ENCODE measurements around the gene LRCH4. TPM values are rescaled to one million over a fixed set of nuclear protein-coding genes. Genes with fewer than 3 reads are reported as not detected.
"Not testable (repeated sequence)": the region's sequence is repeated elsewhere in the genome, so short reads cannot be mapped to it uniquely, and the experiment has no call there.

LRCH4 gene
- total RNA-seq, 1 donor from 2014 or later = 5.1 TPM

DNA sequence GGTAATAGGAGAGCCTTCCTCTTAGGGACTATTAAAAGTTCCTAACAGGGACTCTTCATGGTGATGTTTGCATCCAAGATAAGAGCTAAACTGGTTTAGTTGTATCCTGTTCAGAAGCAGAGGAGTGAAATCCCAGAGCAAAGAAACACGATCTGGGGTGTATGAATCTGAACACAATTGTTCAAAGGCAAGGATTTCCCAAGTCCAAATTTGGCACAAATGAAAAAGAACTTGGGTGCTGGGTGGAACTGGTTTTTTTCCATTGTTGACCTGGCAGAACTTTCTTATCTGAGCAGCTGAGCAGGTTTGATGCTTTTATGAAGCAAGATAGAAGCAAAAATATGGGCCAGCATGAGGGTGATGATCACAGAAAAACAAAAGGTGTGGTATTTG is 41.0 kb downstream of the LRCH4 start:
- DNase-seq (ENCODE audit: low read depth in 2 of 2) = peak in 1 of 2 donors; percentile 37

DNA sequence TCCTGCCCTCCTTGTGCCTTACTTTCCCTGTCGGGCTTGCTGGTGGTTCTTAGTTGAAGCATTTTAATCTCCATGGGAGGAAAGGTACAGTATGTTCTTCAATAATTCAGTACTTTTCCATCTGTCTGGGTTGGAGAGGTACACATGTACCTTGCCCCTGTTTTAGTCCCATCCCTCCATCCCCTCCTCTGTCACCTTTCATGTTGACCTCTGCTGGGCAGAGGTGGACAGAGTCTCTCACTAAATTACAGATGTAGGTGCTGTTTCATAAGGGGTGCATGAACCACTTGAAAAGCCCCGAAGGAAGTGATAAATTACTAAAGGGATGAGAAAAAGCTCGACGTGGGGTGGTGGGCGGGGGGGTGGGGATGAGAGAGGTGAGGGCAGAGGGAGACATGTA is 41.5 kb downstream of the LRCH4 start:
- no peak for DNase-seq (ENCODE audit: low read depth in 2 of 2)

DNA sequence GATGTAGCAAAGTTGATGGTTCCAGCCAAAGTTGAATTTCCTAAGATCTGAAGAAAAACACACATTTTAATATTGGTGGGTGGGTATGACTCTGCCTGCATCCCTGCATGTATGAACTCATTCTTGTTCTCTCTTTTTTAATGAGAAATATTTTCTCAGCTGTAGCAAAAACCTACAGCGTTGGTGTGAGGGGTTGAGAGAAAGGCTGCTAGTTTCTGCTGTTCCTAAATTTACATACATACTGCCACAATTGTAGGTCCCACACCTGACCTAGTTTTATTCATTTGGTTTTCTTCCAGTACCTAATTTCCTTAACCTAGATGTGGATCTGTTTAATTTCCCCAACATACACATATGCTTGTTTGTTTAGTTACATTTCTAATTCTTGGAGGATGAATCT is 42.3 kb downstream of the LRCH4 start:
- DNase-seq (ENCODE audit: low read depth in 2 of 2) = no peak

DNA sequence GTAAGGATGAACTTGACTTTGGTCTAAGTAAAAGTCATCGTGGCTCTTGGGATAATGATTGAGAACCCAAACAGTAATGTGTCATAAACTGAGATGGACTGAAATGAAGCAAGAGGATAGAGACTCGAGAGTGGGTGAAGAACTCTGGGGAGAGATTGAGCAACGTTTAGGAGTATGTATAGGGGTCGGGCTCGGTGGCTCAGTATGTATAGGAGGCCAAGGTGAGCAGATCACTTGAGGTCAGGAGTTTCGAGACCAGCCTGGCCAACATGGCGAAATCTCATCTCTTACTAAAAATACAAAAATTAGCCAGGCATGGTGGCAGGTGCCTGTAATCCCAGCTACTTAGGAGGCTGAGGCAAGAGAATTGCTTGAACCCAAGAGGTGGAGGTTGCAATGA is 44.6 kb downstream of the LRCH4 start:
- DNase-seq (ENCODE audit: low read depth in 2 of 2) = not testable (repeated sequence)

DNA sequence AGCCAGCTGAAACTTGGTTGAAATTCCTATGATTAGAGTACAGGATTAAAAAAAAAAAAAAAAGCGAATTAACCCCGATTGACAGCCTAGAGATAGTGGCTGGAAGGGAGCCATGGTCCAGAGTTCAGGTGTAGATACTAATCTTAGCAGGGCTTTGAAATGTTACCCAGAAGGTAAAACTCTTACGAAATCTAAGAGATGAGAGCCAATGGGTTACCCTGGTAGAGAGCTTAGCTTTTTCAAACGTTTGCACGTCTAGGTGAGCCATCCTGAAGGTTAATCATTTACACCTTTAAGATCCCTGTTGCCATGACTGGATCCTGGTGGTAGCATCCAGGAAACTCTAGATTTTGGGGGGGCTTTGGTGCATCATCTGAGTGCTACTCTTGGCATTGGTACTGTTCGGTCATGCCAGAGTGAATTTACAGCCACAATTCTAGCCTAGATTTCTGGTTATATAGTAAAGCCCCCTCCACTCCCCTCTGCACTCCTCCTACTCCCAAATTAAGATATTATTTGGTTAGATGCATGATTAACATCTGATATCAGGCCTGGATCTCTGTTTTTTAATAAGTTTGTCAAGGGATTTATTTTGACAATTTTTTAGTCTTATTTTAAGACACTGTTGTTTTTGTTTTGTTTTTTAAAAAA is 45.7 kb downstream of the LRCH4 start:
- DNase-seq (ENCODE audit: low read depth in 2 of 2) = no peak

DNA sequence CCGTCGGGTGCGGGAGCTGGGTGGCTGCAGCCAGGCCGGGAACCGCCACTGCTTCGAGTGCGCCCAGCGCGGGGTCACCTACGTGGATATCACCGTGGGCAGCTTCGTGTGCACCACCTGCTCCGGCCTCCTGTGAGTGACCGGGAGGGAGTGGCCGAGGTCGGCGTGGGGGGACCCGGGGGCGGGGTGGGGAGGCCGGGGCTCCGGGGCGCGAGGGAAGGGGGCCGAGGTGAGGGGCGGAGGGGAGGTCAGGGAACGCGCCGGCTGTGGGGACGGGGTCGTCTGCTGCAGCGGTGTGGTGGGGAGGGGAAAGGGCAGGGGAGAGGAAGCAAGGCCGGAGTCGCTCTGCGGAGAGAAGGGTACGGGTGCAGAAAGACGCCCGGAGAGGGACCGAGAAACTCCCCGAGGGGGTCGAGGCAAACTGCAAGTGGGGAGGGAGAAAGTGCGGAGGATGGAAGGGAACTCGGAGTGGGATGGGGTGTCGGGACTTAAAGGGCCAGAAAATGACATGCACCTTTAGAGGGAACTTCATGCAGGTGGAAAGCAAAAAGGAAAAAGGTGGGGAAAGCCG is 46.4 kb downstream of the LRCH4 start:
- no peak for DNase-seq (ENCODE audit: low read depth in 2 of 2)

DNA sequence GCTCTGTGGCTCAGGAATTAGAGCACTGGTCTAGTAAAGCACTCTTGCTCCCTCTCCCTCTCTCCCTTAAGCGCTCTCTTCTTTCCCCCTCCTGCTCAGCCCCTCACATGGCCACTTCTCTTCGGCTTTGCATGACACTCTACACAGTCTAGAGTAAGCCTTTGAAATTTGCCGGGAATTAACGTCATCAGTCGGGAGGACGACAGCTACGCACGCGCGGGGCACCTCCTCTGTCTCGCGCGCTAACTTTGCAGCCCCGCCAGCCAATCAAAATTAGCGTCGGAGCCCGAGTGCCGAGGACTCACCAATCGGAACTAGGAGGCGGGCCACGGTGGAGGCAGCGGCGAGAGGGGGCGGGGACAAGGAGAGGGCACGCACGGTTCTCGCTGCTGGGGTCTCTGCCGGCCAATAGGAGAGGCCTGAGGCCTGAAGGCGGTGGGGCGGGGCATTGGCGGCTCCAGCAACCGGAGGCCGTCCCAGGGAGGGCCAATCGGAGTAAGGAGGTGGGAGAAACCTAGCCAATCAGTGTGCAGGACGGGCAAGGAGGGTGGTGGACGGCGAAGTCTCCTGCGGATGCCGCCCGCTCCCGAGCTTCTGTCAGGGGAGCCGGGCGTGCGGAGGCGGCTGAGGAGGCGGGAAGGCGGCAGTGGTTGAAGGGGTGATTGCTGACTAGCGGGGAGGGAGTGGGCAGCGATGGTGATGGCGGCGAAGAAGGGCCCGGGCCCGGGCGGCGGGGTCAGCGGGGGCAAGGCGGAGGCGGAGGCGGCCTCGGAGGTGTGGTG is 47.1 kb downstream of the LRCH4 start, which contains the start of gene AGFG2:
AGFG2 (plus strand) TSS at position 550 of the 782 bp plus-strand sequence; CDS start at position 694, 144 bp downstream.
- DNase-seq (ENCODE audit: low read depth in 2 of 2) = peak; percentile 98 to 100

DNA sequence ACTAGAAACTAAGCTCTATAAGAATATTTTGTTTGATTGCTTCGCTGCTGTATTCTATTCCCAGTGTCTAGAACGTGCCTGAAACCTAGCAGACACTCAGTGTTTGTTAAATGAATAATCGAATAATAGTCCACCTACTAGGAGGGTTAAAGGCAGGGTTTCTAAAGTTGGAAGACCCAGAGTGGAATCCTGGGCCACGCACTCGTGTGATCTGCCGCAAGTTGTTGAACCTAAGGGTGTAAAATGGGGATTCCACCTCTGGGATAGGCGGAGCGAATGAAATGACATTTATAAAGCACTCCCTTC is 47.6 kb downstream of the LRCH4 start:
- DNase-seq (ENCODE audit: low read depth in 2 of 2) = no peak

DNA sequence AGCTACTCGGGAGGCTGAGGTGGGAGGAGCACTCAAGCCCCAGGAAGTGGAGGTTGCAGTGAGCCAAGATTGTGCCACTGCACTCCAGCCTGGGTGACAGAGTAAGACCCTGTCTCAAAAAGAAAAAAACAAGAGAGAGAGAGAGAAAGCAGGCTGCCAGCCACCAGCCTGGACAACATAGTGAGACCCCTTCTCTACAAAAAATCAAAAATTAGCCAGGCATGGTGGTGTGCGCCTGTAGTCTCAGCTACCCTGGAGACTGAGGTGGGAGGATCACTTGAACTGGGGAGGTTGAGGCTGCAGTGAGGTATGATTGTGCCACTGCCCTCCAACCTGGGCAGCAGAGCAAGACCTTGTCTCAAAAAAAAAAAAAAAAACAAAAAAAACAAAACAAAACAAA is 49.2 kb downstream of the LRCH4 start:
- DNase-seq (ENCODE audit: low read depth in 2 of 2) = not testable (repeated sequence)

DNA sequence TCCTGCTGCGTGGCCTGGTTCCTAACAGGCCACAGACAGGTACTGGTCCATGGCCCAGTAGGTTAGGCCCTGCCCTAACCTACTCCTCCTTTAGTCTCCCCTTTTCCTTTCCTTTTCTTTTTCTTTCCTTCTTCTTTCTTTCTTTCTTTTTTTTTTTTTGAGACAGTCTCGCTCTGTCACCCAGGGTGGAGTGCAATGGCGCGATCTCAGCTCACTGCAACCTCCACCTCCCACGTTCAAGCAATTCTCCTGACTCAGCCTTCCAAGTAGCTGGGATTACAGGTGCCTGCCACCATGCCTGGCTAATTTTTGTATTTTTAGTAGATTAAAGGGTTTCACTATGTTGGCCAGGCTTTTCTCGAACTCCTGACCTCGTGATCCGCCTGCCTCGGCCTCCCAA is 49.9 kb downstream of the LRCH4 start:
- not testable (repeated sequence) for DNase-seq (ENCODE audit: low read depth in 2 of 2)

DNA sequence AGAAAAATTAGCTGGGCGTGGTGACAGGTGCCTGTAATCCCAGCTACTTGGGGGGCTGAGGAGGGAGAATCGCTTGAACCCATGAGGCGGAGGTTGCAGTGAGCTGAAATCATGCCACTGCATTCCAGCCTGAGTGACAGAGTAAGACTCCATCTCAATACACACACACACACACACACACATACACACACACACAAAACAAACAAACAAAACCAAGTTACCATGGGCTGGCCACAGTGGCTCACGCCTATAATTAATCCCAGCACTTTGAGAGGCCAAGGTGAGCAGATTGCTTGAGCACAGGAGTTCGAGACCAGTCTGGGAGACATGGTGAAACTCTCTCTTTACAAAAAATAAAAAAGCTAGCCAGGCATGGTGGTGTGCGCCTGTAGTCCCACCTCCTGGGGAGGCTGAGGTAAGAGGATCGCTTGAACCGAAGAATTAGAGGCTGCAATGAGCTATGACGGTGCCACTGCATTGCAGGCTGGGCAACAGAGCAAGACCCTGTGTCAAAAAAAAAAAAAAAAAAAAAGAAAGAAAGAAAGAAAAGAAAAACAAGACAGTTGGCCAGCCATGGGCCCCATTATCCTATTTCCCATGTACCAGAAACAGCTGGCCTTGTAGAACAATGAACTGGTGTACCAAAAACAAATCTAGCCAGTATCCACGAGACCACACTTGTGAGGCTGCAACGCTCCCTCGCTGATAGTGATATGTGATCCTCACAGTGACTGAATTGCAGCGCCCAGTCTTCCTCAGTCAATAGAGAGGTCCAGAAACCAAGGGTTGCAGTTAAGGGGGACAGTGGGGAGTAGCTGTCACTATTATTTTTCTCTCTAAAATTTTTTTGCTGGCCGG is 53.5 kb downstream of the LRCH4 start:
- no peak for DNase-seq (ENCODE audit: low read depth in 2 of 2)

DNA sequence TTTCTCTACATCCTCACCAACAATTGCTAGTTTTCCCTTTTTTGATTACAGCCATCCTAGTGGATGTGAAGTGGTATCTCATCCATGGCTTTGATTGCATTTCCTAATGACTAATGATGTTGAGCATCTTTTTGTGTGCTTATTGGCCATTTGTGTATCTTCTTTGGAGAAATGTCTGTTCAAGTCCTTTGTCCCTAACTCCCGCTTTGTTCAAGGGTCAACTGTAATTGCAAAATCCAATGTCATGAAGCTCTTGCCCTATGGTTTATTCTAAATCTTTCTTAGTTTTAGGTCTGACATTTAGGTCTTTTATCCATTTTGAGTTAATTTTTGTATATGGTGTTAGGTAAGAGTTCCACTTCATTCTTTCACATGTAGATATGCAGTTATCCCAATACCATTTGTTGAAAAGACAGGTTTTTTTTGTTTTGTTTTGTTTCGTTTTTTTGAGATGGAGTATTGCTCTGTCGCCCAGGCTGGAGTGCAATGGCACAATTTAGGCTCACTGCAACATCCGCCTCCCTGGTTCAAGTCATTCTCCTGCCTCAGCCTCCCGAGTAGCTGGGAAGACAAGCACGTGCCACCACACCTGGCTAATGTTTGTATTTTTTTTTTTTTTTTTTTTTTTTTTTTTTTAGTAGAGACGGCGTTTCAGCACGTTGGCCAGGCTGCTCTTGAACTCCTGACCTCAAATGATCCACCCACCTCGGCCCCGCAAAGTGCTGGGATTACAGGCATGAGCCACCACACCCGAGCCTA is 57.6 kb downstream of the LRCH4 start:
- DNase-seq (ENCODE audit: low read depth in 2 of 2) = not testable (repeated sequence)

Other genes starting within 250 kb of the LRCH4 start
- 4.1 and 10.2 TPM in 2 replicates for gene PILRB, start 228.0 kb downstream of the LRCH4 start, total RNA-seq
- 0.13 TPM in 1 of 2 replicates, not detected in the other for gene PILRA, start 212.6 kb downstream of the LRCH4 start, total RNA-seq
- gene ZCWPW1, start 157.4 kb downstream of the LRCH4 start, total RNA-seq = 0.76 and 0.77 TPM in 2 replicates
- gene MEPCE, start 156.3 kb downstream of the LRCH4 start, total RNA-seq = 32.2 and 49.6 TPM in 2 replicates
- gene PPP1R35, start 149.6 kb downstream of the LRCH4 start, total RNA-seq = 10.1 and 11.6 TPM in 2 replicates
- gene SPACDR, start 121.9 kb downstream of the LRCH4 start, total RNA-seq = 0.39 and 0.76 TPM in 2 replicates
- gene TSC22D4, start 106.9 kb downstream of the LRCH4 start, total RNA-seq = 18.5 and 37.6 TPM in 2 replicates
- gene NYAP1, start 102.2 kb downstream of the LRCH4 start, total RNA-seq = 2.1 and 3.9 TPM in 2 replicates
- 28.5 and 51.7 TPM in 2 replicates for gene AGFG2, start 46.9 kb downstream of the LRCH4 start, total RNA-seq
- gene SAP25, start 12.2 kb downstream of the LRCH4 start, total RNA-seq = 0.13 TPM in 1 of 2 replicates, not detected in the other
- 0.13 and 0.25 TPM in 2 replicates for gene FBXO24, start 199 bp upstream of the LRCH4 start, total RNA-seq
- 0.13 and 0.51 TPM in 2 replicates for gene PCOLCE, start 16.2 kb upstream of the LRCH4 start, total RNA-seq
- 6.7 and 6.8 TPM in 2 replicates for gene MOSPD3, start 26.4 kb upstream of the LRCH4 start, total RNA-seq
- 0.13 and 0.26 TPM in 2 replicates for gene TFR2, start 55.4 kb upstream of the LRCH4 start, total RNA-seq
- gene ACTL6B, start 70.3 kb upstream of the LRCH4 start, total RNA-seq = not detected in 2 replicates
- 61.2 and 97.4 TPM in 2 replicates for gene GNB2, start 87.6 kb upstream of the LRCH4 start, total RNA-seq
- 9.0 and 15.2 TPM in 2 replicates for gene GIGYF1, start 108.1 kb upstream of the LRCH4 start, total RNA-seq
- 32.2 and 36.6 TPM in 2 replicates for gene POP7, start 120.0 kb upstream of the LRCH4 start, total RNA-seq
- not detected in 2 replicates for gene EPO, start 134.3 kb upstream of the LRCH4 start, total RNA-seq
- gene ZAN, start 147.5 kb upstream of the LRCH4 start, total RNA-seq = not detected in 2 replicates
- 272 and 378 TPM in 2 replicates for gene EPHB4, start 241.4 kb upstream of the LRCH4 start, total RNA-seq